HG02938 (cell line): ENCODE data around the gene GPC5.

ENCODE experiments used
- ATAC-seq: cut with Tn5 transposase; IDR thresholded peaks from one replicate; pipeline ENCODE4 v1.9.1; 2021; ENCODE audit warnings: mild to moderate bottlenecking, moderate library complexity; ENCODE audit not compliant: unreplicated experiment

GPC5 gene

DNA sequence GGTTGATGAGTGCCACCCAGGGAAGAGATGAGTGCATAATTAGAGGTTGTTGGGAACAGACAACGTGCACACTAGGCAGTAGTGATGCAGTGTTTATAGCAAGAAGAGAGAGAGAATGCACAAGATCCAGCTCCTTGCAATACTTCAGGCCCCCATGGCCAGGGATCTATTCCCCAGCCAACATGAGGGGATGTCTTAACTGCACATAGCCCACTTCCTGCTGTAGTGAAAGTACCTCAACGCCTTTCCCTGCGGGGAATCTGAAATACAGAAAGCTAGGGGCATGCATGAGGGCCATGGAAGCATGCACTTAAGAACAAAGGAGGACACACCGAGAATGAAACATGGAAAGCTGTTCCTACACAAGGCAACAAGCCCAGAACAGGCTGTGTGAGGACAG lies 1191.5 kb downstream of the GPC5 start:
- no peak for ATAC-seq

DNA sequence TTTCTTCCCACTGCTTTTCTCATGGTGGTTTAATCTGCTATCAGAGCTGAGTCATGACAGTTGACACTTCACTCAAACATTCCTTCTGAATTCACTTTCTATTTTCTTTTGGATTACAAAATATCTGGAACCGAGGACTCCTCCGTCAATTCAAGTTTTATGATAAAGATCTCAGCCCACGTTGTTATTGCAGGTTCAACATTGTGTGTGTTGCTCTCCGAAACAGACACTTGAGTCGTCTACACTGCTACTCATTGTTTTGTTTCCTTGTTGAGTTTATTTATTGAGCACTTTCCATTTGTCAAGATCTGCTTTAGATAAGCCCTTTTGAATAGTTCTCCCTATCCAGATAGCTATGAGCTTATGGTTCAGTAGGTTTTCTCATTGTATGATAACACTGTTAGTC lies 1192.1 kb downstream of the GPC5 start:
- ATAC-seq = no peak

DNA sequence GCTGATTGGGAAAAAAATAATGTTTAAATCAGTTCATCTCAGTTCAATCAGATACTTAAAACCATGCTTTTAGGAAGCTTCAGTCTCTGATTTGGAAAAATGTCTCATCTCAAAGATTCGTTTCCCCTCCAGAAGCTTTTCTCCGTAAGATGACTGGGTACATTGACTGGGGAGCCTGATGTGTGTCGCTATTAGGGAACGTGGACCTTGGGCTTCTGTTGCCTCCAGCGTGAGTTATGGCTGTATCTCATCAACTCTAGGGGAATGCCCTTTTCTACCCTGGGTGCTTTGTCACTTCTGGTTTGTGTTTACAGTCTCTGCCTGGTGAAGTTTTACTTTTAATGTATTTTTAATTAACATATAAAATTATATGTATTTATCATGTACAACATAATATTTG lies 1192.7 kb downstream of the GPC5 start:
- no peak for ATAC-seq

DNA sequence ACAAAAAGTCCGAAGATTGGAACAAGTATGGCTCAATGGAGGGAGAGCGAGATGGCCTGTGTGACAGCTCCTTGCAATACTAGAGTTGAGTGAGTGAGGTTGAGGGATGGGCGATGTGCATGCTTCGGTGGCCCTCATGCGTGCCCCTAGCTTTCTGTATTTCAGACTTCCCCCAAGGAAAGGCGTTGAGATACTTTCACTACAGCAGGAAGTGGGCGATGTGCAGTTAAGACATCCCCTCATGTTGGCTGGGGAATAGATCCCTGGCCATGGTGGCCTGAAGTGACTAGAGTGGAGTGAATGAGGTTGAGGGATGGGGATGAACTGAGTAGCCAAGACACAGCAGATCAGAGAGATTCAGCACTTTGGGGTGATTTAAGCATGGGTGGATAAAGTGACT lies 1194.3 kb downstream of the GPC5 start:
- no peak for ATAC-seq

DNA sequence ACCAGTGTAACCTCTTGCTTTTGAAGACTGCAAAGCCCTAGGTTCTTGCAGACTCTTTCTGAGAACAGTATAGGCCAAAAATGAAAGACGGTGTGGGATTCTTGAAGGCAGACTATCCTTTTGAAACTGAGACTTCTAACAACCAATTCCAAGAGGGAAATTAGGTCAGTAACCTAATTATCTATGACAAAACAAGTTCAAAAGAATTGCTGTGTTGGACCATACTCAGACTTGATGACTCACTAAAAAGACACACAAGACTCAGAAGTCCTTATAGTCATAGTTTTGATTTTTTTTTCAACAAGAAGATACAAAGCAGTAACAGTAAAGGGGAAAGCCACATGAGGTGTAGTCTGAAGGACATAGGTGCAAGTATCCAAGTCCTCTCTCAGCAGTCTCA lies 1204.1 kb downstream of the GPC5 start:
- ATAC-seq = no peak

DNA sequence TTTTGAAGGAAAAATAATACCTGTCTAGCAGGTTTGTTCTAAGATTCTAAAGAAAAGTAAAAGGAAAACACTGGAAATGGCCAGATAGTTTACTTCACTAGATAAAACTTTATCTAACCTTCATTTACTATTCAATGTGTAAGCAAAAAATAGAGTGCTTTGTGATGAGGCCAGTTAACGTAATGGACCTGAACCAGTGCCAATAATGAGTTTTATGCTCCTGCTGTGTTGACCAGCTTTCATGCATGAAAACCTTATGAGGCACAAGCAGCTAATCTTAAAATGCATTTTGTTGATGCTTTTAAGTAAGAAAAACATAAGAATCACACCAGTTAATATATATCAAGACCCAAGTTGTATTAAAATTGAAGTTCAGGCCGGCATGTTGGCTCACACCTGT lies 1211.0 kb downstream of the GPC5 start:
- no peak for ATAC-seq

DNA sequence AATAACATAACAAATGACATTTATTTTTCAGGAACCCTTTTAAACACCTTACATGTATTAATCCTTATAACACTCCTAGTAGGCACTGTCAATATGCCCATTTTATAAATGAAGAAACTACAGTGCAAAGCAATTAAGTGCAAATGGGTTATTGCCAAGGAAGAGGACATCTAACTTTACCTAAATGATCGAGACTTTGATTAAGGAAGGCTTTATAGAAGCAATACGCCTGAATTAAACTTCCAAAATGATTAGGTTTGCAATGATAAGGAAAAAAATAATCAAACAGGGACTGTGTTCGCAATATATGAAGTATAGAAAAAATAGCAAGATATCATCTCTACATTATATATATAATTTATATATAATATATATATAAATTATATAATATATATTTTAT lies 1214.5 kb downstream of the GPC5 start:
- ATAC-seq = no peak

DNA sequence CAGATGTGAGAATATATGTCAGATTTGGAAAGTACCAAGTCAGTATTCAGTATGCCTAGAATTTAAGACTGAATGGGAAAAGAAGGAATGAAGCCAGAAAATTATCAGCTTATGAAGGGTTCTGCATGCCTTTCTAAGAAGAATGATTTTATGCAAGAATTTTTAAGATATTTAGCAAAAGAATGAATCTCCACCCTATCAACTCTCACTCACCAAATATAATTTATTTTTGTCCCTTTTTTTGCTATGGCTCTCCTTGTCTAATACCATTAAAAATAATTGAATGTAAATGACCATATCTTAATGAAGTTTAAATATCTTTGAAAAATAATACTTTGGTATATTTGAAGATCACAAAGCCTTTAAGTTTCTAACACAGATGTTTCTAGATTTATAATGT lies 1215.5 kb downstream of the GPC5 start:
- no peak for ATAC-seq

DNA sequence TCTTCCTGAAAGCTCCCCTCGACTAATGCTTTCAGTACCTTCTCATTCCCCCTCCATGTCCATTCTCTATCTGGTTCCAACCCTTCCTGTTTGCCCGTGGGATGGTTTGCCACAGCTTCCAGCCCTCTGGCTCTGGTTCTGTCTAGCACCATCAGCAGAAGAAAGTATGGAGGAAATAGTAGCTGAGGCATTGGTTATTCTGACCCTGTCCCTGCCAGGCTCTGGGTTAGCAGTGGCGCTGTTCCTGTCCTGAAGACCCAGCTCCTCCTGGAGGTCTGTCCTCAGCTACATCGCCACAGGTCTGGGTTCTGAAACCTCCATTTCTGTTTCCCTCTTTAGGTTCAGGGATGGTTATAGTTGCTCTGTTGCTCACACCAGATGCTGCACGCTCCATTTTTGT lies 1223.6 kb downstream of the GPC5 start:
- no peak for ATAC-seq

DNA sequence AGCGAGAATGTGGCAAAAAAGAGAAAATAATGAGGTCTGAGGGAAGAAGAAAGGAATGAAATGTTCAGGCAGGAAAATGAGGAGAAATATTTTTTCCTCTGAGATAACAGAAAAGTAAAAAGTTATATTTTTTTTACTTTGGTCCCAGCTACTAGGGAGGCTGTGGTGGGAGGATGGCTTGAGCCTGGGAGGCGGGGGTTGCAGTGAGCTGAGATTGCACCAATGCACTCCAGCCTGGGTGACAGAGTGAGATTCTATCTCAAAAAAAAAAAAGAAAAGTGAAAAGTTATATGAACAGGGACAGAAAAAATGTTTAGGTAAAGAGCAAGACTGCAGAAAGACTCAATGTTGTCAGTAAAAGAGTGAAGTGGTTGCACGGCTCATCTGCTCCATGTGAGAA lies 1224.5 kb downstream of the GPC5 start:
- ATAC-seq = no peak

DNA sequence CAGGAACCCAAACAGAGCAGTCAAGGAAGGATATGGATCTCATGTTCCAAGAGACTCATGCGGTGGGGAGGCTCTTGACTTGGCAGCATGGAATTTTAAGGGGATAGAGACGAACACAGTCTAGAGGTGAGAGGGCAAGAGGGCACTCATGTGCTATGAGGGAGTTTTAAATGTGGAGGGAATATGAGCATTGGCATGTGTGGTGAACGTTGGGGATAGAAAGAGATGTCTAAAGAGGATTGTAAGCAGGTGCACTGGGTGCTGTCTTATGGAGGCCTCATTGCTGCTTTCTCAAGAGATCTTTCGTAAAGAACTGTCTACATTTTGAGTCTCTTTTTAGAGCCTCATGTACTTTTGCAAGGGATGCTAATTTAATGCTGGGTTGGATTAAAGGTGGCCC lies 1227.9 kb downstream of the GPC5 start:
- no peak for ATAC-seq

DNA sequence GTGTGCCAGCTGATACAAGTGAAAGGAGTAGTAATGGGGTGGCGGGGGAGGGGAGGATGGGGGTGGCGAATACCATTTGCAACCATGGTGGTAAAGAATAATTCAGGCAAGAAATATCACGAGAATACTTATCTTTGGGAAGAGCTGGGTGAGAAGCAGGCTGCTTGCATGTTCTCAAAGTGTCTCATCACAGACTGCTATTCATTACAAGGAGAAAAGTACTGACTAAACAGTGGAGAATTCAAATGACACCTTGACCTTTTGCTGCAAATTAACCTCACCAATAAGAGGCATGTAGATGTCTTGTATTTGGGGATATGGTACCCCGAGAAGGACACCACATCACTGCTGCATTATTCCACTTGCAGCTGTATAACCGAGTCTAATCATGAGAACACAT lies 1242.5 kb downstream of the GPC5 start:
- no peak for ATAC-seq

DNA sequence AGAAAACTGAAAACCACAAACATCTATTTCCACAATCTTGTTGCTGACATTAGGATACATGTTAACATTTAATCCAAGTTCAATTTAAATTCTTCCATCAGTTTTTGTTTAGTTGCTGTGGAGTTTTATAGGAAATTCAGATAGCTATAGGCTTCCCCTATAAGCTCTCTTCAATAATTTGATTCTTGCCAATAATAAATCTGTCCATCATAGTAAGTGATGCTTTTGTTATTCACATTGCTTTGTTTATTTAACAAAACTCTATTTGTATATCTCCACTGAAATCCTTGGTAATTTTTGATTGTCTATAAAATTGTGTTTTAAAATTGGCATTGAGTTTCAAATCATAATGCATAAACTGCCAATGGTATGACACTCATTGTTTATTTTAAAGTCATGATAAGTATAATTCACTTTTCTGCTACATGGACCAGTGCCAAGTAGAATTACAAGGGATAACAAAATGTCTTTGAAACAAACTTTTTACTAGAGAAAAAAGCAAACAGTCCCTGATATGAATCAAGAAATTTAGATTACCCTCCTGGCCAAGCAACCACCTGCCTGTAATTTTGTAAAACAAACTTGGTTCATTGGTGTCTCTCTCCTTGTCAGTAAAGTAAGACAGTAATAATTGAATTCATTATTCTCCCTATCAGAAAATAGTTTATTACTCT lies 1250.9 kb downstream of the GPC5 start:
- ATAC-seq = no peak

DNA sequence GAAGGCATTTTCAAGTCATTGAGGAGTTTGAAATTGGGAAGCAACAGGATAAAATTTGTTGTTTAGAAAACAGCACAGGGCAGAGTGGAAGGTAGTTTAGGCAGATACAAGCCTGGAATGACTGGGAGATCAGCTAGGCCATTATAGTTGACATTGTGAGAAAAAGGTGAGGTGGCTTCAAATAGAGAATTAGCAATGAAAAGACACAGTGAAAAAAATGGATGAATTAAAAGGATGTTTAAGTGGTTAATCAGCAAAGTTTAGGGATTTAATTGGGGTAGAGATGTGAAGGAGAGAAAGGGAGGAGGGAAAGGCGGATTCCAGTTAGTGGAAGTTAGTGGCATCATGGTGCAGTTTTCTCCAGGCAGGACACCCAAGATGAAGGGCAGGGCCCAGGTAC lies 1257.7 kb downstream of the GPC5 start:
- ATAC-seq = no peak

DNA sequence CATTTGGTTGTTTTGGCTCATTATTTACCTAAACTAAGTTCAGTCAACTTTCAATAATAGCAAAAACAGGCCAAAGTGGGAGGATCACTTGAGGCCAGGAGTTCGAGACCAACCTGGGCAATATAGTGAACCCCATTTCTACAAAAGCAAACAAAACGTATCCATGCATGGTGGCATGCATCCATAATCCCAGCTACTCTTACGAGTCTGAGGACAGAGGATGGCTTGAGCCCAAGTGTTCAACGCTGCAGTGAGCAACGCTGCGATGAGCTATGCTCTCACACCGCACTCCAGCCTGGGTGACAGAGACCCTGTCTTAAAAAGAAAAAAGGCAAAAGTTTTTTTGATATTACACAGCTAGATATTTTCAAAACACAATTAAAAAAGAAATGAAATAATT lies 1258.2 kb downstream of the GPC5 start:
- ATAC-seq = no peak

DNA sequence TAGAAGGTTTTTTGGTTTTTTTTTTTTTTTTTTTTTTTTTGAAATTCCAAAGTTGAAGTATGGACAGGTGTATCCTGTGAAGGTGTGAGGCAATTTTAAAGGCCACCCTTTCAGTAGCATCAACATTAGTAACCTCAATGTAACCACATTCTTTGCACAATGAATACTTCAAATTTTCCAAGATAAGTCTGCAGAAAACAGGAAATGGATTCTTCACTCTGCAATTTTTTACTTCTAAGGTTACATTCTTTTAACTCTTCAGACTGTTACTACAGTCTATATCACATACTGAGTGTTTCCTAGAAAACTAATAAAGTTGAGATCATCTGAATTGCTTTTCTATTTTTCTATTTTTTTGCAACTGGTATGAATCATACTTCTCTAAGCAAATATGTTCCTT lies 1259.1 kb downstream of the GPC5 start:
- ATAC-seq = no peak

DNA sequence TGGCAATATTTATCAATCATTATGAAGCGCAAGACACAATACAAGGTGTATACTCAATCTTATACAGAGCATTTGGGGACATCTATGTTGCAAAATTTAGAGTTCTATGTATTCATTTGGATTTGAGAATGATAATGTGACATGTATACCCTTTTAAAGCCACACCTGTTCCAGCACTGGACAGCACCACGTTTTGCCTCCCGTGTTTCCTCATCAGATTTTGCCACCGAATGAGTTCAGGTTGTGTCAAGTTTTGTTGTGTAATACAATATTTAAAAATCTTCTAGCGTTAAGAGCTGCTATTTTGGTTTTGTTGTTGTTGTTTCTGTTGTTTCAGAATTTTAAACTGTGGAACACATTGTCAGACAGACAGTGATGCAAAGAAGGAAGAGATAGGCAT lies 1259.9 kb downstream of the GPC5 start:
- no peak for ATAC-seq

DNA sequence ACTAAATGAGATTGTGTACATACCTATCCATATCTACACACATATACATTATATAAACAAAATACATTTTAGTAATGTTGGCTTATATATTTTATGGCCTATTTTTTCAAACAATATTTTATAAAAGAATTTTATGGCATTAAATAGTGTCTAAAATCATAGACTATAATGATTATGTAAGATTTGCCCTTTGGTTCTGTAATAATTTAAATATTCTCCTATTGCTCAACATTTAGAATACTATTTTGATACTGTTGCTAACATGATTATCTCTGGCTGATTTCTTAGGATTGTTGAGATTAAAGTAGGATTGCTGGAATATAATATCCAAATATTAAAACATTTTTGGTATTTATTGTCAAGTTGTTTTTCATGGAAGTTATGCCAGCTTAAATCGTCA lies 1263.0 kb downstream of the GPC5 start:
- ATAC-seq = no peak

DNA sequence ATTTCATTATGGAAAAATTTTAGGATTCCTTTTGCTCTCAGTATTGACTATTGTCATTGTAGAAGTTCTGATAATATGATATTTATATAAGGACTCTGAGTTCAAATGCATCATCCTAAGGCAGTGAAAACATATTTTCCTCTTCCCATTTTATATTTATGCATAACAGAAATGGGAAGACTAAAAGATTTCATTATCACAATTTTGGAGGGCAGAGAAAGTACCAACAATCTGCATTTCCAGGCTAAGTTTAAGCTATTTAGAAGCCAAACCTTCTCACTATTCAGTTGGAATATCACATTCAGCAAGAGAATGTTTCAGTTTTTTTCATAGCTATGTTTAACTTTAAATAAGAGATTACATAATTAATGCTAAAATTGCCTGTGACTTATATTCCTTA lies 1269.7 kb downstream of the GPC5 start:
- no peak for ATAC-seq

DNA sequence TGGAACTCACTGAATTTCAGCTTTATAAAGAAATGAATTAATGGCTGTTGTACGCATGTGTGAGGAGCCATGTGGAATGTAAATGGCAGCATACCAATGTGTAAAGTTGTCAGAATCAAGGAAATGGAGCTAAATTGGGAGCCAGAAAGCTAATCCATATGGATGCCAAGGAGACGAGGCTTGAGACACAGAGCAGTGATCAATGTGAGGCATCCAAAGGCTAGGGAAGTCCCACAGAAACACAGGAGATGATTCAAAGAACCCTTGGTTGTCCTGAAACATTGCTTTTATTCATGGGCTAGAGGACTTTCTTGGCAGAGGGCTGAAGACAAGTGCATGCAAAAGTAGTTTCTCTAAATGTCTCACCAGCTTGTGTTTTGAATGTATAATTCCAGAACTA lies 1271.7 kb downstream of the GPC5 start:
- no peak for ATAC-seq

DNA sequence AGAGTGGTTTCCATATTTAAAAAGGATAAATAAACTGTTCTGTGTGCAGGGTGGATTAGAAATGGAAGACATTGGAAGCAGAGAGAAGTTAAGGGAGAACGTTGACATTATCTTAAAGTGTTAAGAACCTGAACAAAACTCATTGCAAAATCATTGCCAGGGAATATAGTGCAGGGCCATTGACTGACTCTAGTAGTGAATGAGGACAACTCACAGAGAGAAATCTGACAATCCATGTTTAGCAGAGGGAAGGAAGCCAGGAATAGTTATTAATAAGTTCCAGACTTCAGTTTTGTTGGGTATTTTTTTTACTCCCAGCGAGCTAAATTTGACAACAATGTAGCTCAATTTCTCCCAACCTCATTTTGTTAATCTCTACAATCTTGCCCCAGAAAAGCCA lies 1273.4 kb downstream of the GPC5 start:
- ATAC-seq = no peak

DNA sequence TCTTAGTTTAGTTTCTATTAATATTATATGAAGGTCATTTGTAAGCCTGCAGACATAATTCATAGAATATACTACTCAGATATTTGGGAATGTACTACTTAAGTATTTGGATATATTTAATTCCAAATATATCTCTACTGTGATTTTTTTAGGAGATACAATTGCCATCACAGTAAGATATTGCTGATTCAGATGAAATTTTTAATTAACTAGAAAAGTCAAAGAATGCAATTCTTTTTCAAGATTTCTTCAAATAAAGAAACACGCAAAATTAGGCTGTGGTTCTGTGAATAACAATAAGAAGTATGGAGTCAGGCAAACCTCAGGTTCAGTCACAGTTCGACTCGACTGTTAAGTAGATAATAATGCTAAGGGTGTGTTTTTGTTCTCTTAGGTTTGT lies 1277.8 kb downstream of the GPC5 start:
- no peak for ATAC-seq

DNA sequence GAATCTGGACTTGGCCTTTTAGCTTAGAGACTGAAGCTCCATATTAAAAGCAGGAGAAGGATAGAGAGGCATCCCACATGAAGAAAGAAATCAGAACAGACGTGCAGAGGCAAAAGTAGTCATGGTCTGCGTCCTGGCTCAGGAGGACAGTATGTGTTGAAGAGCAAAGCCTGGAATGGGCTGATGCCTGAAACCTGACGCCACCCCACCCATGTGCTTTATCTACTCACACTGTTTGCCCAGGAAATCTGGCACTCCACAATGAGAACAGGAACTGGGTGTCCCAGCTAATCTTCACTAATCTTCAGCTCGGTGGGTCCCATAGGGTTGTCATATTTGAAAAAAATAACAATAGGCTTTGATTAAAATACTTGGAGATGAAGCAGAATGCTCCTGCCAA lies 1279.2 kb downstream of the GPC5 start:
- no peak for ATAC-seq

DNA sequence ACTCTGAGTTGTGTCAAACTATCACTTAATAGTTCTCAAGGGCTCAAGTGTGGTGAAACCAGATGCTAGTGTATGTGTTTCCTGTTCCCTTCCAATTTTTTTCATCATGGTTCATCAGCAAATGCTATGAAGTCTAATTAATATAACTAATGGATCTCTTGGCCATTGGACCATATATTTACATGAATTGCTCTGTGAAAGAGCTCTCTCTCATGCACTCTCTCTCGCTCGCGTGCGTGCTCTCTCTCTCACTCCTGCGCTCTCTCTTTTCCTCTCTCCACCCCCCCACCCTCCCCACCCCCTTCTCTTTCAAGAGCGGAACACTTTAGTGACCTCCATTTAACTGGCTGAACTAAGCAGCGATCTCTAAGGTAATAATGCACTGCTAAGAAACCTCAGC lies 1281.2 kb downstream of the GPC5 start:
- no peak for ATAC-seq
